Osteoblast (primary cell): ENCODE results near the gene MLKL. TPM values are rescaled to one million over a fixed set of nuclear protein-coding genes. Genes with fewer than 3 reads are reported as not detected.
"Not testable (repeated sequence)": the region's sequence is repeated elsewhere in the genome, so short reads cannot be mapped to it uniquely, and the experiment has no call there.

ENCODE experiments used
- DNase-seq: peaks from one replicate; pipeline ENCODE4 v3.0.0; 2011; ENCODE audit warnings: low spot score, mixed read lengths; ENCODE audit not compliant: insufficient read length; ENCODE audit errors: missing footprints
- H2AFZ ChIP-seq: 2 replicates; pipeline ENCODE4 v1.6.0; 2011; ENCODE audit warnings: mild to moderate bottlenecking, low read length
- H3K27ac ChIP-seq: 2 replicates; pipeline ENCODE4 v1.5.1; 2011; ENCODE audit warnings: mild to moderate bottlenecking, low read depth, low read length, moderate library complexity
- H3K27me3 ChIP-seq: 2 replicates; pipeline ENCODE4 v1.6.0; 2012; ENCODE audit warnings: mild to moderate bottlenecking, control low read depth, inconsistent platforms, low read length, moderate library complexity; ENCODE audit not compliant: insufficient read depth
- H3K36me3 ChIP-seq: 2 replicates; pipeline ENCODE4 v1.5.1; 2011; ENCODE audit warnings: mild to moderate bottlenecking, low read length, control low read depth, moderate library complexity; ENCODE audit not compliant: insufficient read depth
- H3K4me1 ChIP-seq: 2 replicates; pipeline ENCODE4 v1.5.1; 2011; ENCODE audit warnings: mild to moderate bottlenecking, low read length, control low read depth, moderate library complexity; ENCODE audit not compliant: insufficient read depth
- H3K4me2 ChIP-seq: 2 replicates; pipeline ENCODE4 v1.6.0; 2011; ENCODE audit warnings: mild to moderate bottlenecking, low read length; ENCODE audit not compliant: insufficient read depth
- H3K4me3 ChIP-seq: fragments of 200-600 bp; sonication (generic); 3 replicates; pipeline ENCODE4 v1.5.1; 2012; ENCODE audit warnings: mild to moderate bottlenecking, low read length, inconsistent platforms; ENCODE audit not compliant: insufficient read depth
- H3K79me2 ChIP-seq: 2 replicates; pipeline ENCODE4 v1.6.0; 2012; ENCODE audit warnings: mild to moderate bottlenecking, low read length, control low read depth, inconsistent platforms; ENCODE audit not compliant: insufficient read depth
- H3K9me3 ChIP-seq: 2 replicates; pipeline ENCODE4 v1.5.1; 2011; ENCODE audit warnings: low read depth, low read length, control low read depth
- H4K20me1 ChIP-seq: 2 replicates; pipeline ENCODE4 v1.6.0; 2012; ENCODE audit warnings: mild to moderate bottlenecking, low read length, control low read depth; ENCODE audit not compliant: insufficient read depth
- total RNA-seq: library from RNA; depleted of rRNA; stranded (reverse); fragments of >200 nt; gene quantifications from 2 replicates; pipeline ENCODE4 v1.2.3, GENCODE V29; 2012
- TF ChIP-seq, protein P1 (sequence below): IDR thresholded peaks from 2 replicates; pipeline ENCODE4 v1.5.1; 2011; ENCODE audit warnings: mild to moderate bottlenecking, low read depth, low read length, moderate library complexity; ENCODE audit errors: extremely low read depth

Gene MLKL
- total RNA-seq, 1 donor, result 5.1 TPM

DNA sequence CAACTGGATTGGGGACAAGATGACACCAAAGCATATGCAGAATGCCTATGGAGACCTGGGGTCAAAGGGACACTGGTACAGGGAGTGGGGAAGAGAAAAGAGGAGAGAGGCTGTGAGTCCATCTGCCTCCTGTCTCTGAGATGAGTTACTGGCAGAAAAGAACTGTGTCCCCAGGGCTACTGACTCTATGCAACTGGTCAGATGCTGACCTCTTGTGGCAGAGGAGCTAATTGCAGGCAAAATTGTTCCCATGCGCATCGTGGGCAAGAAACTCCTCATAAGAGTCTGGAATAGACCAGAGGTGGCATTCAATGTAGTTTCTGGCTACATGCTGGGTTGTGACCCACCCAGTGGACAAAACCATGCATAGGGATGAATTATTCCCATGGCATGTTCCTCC lies 26.1 kb upstream of the MLKL start:
- Histone ChIP-seq H3K79me2 (no peaks in the 10 kb centered on the region), H2AFZ (no peak overlapping the region), H3K27me3 (no peaks in the 10 kb centered on the region), H3K36me3 (no peaks in the 10 kb centered on the region), H3K4me2 (no peak overlapping the region), H3K4me3 (no peak overlapping the region), H3K27ac (no peak overlapping the region), H3K4me1 (peaks cover 14% of the 10 kb centered on the region), H3K9me3 (peaks cover 6% of the 10 kb centered on the region), H4K20me1 (no peaks in the 10 kb centered on the region)
- DNase-seq, result no peak
- TF ChIP-seq, protein P1, sequence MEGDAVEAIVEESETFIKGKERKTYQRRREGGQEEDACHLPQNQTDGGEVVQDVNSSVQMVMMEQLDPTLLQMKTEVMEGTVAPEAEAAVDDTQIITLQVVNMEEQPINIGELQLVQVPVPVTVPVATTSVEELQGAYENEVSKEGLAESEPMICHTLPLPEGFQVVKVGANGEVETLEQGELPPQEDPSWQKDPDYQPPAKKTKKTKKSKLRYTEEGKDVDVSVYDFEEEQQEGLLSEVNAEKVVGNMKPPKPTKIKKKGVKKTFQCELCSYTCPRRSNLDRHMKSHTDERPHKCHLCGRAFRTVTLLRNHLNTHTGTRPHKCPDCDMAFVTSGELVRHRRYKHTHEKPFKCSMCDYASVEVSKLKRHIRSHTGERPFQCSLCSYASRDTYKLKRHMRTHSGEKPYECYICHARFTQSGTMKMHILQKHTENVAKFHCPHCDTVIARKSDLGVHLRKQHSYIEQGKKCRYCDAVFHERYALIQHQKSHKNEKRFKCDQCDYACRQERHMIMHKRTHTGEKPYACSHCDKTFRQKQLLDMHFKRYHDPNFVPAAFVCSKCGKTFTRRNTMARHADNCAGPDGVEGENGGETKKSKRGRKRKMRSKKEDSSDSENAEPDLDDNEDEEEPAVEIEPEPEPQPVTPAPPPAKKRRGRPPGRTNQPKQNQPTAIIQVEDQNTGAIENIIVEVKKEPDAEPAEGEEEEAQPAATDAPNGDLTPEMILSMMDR, result peak; percentile 47

DNA sequence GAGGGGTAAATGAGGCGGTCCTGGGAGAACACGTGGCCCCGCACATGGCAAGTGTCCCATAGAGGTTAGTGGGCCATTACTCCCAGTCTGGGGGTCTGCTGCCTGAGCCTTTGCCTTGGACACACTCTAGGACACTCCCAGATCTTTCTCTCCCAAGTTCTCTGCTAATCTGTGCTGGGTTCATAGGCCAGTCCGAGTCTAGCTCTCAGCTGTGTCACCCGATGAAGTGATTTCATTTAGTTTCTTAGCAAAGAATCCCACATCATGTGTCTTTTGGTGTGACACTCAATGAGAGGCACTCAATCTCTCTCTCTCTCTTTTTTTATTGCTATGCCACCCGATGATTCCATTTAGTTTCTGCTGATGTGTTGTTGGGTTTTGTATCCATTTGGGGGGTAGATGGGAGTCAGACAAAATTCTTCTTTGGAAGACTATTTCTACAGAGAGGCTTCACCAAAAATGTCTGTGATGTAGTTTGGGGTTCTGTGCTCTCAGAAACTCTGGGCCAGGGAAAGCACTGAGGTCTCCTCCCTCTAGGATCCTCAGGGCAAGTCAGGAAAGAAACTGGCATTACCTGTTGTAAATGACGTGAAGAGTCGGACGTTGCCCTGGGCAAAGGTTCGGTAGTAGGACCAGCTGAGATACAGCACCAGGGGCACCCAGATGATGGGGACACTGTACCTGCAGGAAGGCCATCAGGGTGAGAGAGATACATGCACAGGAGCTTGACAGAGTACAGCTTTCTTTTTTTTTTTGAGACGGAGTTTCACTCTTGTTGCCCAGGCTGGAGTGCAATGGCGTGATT lies 25.2 kb upstream of the MLKL start:
- Histone ChIP-seq H3K4me1 (peaks cover 14% of the 10 kb centered on the region), H3K36me3 (no peaks in the 10 kb centered on the region), H3K79me2 (no peaks in the 10 kb centered on the region), H3K9me3 (peaks cover 6% of the 10 kb centered on the region), H3K27ac (no peak overlapping the region), H2AFZ (peak overlapping the region; percentile 87), H3K27me3 (no peaks in the 10 kb centered on the region), H4K20me1 (no peaks in the 10 kb centered on the region), H3K4me2 (no peak overlapping the region), H3K4me3 (no peak overlapping the region)
- DNase-seq, result no peak
- TF ChIP-seq, protein P1, result no peak

- H3K27me3 ChIP-seq, result no peaks in the 10 kb centered on the region
- H3K4me1 ChIP-seq, result peaks cover 14% of the 10 kb centered on the region
- H3K4me3 ChIP-seq, result peak overlapping the region; percentile 29
- H3K9me3 ChIP-seq, result peaks cover 6% of the 10 kb centered on the region
- no peaks in the 10 kb centered on the region for H4K20me1 ChIP-seq
- DNase-seq, result peak; percentile 98
- TF ChIP-seq, protein P1, result peak; percentile 60
- H3K79me2 ChIP-seq, result no peaks in the 10 kb centered on the region
- peak overlapping the region; percentile 63 for H3K27ac ChIP-seq
- H2AFZ ChIP-seq, result peak overlapping the region; percentile 95
- peak overlapping the region; percentile 70 for H3K4me2 ChIP-seq
- H3K36me3 ChIP-seq, result no peaks in the 10 kb centered on the region
Measured at GRCh38 chr16:74724820-74725549, 24.3 kb upstream of the MLKL start.

GRCh38 chr16:74723256-74723655 lies 22.6 kb upstream of the MLKL start:
- TF ChIP-seq, protein P1, result no peak
- no peak overlapping the region for H3K4me3 ChIP-seq
- H2AFZ ChIP-seq, result no peak overlapping the region
- no peak overlapping the region for H3K4me2 ChIP-seq
- no peaks in the 10 kb centered on the region for H3K36me3 ChIP-seq
- H4K20me1 ChIP-seq, result no peaks in the 10 kb centered on the region
- no peak overlapping the region for H3K27ac ChIP-seq
- H3K27me3 ChIP-seq, result no peaks in the 10 kb centered on the region
- peaks cover 6% of the 10 kb centered on the region for H3K9me3 ChIP-seq
- H3K4me1 ChIP-seq, result peaks cover 14% of the 10 kb centered on the region
- no peaks in the 10 kb centered on the region for H3K79me2 ChIP-seq
- DNase-seq, result no peak

- not testable (repeated sequence) for H3K4me2 ChIP-seq, H3K4me3 ChIP-seq, H3K9me3 ChIP-seq, H2AFZ ChIP-seq, H3K27ac ChIP-seq, DNase-seq, H4K20me1 ChIP-seq, H3K79me2 ChIP-seq, H3K27me3 ChIP-seq, H3K36me3 ChIP-seq
- peaks cover 14% of the 10 kb centered on the region for H3K4me1 ChIP-seq
Measured at GRCh38 chr16:74722156-74722555, 21.5 kb upstream of the MLKL start.
